HepG2 (cell line): ENCODE data around the gene DHRS11.

Source experiments
- ISL2 ChIP-seq: sonication (generic); formaldehyde crosslinking; IDR thresholded peaks from 2 replicates; pipeline ENCODE4 v1.5.0; 2020; ENCODE audit warnings: missing genetic modification reagents
- MATR3 ChIP-seq: sonication (generic); formaldehyde crosslinking; IDR thresholded peaks from 2 replicates; pipeline ENCODE4 v1.4.0; 2020; ENCODE audit warnings: missing genetic modification reagents
- NFATC3 ChIP-seq: sonication (generic); formaldehyde crosslinking; IDR thresholded peaks from 2 replicates; pipeline ENCODE4 v1.5.1; 2020; ENCODE audit warnings: mild to moderate bottlenecking, missing genetic modification reagents
- TF ChIP-seq, protein P1 (sequence below): sonication (generic); formaldehyde crosslinking; IDR thresholded peaks from 2 replicates; pipeline ENCODE4 v1.4.0; 2020; ENCODE audit warnings: mild to moderate bottlenecking, low read depth, missing genetic modification reagents

DNA sequence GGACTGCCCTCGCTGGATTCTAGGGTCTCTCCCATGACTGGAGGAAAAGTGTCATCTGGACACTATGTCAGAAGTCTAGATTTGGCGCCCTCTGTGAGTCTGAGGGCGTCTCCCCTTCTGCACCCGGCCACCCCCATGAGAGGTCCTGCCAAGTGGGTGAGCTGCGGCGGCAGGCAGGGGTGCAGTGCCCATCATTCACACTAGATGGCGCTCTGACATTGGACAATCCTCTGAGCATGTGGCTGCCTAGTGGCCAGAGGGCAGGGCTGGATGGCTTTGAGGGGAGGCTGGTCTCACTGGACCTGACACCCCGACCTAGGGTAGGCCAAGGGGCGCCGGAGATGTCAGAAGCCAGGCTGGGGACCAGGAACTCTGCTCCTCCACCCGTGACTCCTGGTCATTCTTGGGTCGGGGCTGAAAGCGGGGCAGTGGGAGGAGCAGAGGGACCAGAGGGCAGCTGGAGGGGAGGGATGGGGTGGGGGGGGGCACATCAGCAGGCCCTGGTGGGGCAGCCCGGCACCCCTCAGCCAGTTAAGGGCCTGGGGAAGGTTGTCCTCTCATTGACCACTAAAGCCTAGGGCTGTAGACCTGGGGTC lies 37.7 kb downstream of the DHRS11 start:
- no peak for TF ChIP-seq ISL2 (CRISPR knock-in tag)
- TF ChIP-seq, protein P1, sequence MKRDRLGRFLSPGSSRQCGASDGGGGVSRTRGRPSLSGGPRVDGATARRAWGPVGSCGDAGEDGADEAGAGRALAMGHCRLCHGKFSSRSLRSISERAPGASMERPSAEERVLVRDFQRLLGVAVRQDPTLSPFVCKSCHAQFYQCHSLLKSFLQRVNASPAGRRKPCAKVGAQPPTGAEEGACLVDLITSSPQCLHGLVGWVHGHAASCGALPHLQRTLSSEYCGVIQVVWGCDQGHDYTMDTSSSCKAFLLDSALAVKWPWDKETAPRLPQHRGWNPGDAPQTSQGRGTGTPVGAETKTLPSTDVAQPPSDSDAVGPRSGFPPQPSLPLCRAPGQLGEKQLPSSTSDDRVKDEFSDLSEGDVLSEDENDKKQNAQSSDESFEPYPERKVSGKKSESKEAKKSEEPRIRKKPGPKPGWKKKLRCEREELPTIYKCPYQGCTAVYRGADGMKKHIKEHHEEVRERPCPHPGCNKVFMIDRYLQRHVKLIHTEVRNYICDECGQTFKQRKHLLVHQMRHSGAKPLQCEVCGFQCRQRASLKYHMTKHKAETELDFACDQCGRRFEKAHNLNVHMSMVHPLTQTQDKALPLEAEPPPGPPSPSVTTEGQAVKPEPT, result no peak
- TF ChIP-seq NFATC3 (CRISPR knock-in tag), result no peak
- no peak for TF ChIP-seq MATR3 (CRISPR knock-in tag)
